ENCODE data around the gene PCDHGA1.

The PCDHGA1 gene

DNA sequence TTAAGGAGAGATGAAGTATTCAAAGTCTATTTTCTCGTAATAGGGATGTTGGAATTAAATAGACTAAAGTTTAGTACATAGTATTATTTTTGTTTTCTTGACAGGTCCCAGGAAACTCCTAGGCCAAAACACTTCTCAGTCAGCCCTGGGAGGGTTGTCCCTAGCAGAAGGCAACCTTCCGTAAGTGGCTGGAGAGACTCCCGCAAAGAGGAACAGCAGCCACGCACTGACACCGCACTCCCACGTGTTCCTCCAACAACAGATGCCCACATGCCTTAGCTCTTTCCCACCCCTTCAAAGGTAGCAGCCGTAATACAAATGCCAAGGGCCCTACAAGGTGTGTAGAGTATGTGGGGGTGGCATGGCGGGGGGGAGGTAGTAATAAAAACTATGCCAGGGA, 187.0 kb downstream of the PCDHGA1 start:
- DNase-seq (ENCODE audit: extremely low read depth, low read depth): no peak
- TF ChIP-seq, protein P1, sequence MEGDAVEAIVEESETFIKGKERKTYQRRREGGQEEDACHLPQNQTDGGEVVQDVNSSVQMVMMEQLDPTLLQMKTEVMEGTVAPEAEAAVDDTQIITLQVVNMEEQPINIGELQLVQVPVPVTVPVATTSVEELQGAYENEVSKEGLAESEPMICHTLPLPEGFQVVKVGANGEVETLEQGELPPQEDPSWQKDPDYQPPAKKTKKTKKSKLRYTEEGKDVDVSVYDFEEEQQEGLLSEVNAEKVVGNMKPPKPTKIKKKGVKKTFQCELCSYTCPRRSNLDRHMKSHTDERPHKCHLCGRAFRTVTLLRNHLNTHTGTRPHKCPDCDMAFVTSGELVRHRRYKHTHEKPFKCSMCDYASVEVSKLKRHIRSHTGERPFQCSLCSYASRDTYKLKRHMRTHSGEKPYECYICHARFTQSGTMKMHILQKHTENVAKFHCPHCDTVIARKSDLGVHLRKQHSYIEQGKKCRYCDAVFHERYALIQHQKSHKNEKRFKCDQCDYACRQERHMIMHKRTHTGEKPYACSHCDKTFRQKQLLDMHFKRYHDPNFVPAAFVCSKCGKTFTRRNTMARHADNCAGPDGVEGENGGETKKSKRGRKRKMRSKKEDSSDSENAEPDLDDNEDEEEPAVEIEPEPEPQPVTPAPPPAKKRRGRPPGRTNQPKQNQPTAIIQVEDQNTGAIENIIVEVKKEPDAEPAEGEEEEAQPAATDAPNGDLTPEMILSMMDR (IDR thresholded peaks at IDR 0.05; ENCODE audit: low read depth, low read length, missing control alignments): no peak
- no peak overlapping the region for H3K4me3 ChIP-seq (replicated peaks; ENCODE audit: low read depth, low read length)

DNA sequence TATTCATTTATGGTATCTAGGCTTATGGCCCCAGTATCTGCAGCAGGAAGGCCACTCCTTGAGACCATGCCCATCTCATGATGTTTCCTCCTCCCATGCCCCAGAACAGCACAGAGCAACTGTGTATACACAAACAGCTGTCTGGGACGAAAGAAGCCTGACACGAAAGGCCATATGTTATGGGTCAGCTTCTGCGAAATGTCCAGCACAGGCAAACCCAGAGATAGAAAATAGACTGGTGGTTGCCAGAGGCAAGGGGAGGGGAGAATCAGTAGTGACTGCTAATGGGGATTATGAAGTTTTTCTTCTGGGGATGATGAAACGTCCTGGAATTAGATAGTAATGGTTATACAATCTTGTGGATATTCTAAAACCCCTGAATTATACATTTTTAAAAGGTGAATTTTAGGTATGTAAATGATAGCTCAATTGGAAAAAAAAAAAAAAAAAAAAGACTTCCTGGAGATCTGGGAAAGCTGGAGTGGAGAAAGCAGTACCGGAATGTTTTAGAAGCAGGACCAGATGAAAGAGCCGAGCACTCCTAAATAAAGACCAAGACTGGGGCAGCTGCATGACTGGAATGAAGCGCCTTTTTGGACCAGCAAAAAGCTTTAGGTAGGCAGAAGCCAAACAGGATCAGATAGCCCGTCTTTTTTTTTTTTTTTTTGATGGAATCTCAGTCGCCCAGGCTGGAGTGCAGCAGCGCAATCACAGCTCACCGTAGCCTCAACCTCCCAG, 187.7 kb downstream of the PCDHGA1 start:
- DNase-seq (ENCODE audit: extremely low read depth, low read depth): no peak
- H3K4me3 ChIP-seq (replicated peaks; ENCODE audit: low read depth, low read length): no peak overlapping the region
- TF ChIP-seq, protein P1 (IDR thresholded peaks at IDR 0.05; ENCODE audit: low read depth, low read length, missing control alignments): no peak

DNA sequence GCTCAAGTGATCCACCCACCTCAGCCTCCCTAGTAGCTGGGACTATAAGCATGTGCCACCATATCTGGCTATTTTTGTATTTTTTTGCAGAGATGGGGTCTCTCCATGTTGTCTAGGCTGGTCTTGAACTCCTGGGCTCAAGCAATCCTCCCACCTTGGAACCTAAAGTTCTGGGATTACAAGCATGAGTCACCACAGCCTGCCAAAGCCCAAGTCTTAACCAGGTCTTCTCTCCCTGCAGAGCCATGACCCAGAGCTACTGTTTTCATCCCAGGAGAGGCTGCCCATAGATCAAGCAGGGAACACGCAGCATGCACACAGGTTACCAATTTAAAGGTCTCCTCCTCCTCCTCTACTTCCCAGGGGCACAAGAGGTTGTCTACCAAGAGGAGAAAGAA, 188.3 kb downstream of the PCDHGA1 start:
- no peak for DNase-seq (ENCODE audit: extremely low read depth, low read depth)
- H3K4me3 ChIP-seq (replicated peaks; ENCODE audit: low read depth, low read length): no peak overlapping the region
- TF ChIP-seq, protein P1 (IDR thresholded peaks at IDR 0.05; ENCODE audit: low read depth, low read length, missing control alignments): no peak

DNA sequence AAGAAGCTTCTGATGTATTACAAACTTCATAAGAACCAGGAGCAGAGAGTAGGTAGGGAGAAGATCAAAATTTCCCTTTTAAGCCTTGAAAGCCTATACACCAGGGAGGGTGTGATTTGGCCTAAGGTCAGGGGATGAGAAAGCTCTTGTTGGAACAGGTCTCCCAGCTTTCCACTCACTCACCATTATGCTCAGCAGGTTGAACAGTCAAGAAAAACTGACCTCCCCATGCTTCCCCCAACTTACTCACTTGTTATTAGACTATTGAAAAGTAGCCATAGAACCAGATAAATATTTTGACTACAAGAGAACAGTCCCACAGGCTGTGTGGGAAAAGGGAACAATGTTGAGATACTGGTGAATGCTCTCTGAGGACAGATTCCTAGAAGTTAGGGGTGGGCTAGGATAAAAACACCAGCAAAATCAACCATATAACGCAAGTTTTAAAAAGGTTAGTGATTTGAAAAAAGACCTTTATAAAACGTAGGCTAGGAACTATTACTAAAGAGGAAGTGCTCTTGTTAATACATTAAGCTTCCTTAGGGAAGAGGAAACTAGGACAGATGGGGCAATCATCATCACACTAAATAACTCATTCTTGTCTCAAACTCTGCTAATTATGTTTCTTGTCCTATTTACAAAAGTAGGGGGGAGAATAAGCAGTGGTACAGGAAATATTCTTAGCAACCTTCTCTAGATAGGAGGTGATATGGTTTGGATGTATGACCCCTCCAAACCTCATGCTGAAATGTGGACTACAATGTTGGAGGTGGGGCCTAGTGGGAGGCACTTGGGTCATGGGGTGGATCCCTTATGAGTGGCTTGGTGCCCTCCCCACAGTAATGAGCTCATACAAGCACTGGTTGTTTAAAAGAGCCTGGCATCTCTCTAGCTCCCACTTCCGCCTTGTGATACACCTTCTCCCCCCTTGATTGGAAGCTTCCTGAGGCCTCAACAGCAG, 189.6 kb downstream of the PCDHGA1 start:
- no peak overlapping the region for H3K4me3 ChIP-seq (replicated peaks; ENCODE audit: low read depth, low read length)
- no peak for DNase-seq (ENCODE audit: extremely low read depth, low read depth)
- TF ChIP-seq, protein P1 (IDR thresholded peaks at IDR 0.05; ENCODE audit: low read depth, low read length, missing control alignments): no peak

DNA sequence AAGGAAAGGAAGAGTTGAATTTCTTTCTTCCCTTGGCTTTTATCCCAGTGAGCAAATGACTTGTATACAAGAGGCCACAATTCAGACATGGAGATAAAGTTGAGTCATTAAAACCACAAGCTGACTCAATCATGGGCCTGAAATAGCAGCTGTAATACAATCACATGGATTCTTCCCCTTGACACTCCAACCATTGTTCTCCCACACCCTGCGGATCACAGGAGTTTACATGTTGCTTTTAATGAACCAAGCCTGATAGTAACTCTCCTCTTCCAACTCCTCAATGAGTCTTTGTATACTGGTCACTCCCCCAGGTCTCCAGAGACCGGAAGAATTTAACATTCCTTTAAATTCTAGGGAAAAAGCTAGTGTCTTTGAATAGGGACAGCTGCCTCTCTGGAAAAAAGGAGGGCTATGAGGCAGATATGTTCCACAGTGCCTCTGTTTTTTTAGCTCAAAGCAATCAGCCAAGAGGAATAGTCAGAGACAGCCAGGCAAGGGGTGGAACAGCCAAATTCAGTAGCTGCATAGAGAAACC, 191.0 kb downstream of the PCDHGA1 start:
- peak; percentile 98 for DNase-seq (ENCODE audit: extremely low read depth, low read depth)
- no peak overlapping the region for H3K4me3 ChIP-seq (replicated peaks; ENCODE audit: low read depth, low read length)
- TF ChIP-seq, protein P1 (IDR thresholded peaks at IDR 0.05; ENCODE audit: low read depth, low read length, missing control alignments): no peak

DNA sequence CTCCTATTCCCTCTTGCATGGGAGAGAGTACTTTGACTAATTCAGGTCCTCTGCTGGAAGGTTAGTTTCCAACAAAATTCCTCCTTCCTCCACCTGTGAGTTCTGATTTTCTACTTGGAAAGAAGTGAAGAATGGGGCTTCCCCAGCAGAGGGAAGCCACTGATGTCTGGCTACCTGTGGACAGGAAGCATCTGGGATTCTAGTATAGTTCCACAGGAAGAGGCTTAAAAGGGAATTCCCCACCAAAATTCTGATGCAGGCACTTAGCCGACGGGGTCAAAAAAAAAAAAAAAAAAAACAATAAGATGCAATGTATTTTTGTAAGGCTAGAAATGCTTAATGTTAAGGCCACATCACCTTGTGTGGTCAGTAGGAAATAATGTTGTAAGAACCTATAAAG, 192.0 kb downstream of the PCDHGA1 start:
- TF ChIP-seq, protein P1 (IDR thresholded peaks at IDR 0.05; ENCODE audit: low read depth, low read length, missing control alignments): no peak
- no peak overlapping the region for H3K4me3 ChIP-seq (replicated peaks; ENCODE audit: low read depth, low read length)
- no peak for DNase-seq (ENCODE audit: extremely low read depth, low read depth)

Measured in HFF-Myc (cell line).